GM15510 (cell line): Measurements from ENCODE around the gene MT1F.

ENCODE experiments used
- POLR2A ChIP-seq: IDR thresholded peaks from 3 replicates; pipeline ENCODE4 v1.6.1; 2011; ENCODE audit warnings: borderline replicate concordance; ENCODE audit not compliant: insufficient read length; ENCODE audit errors: extremely low read depth

Gene MT1F

DNA sequence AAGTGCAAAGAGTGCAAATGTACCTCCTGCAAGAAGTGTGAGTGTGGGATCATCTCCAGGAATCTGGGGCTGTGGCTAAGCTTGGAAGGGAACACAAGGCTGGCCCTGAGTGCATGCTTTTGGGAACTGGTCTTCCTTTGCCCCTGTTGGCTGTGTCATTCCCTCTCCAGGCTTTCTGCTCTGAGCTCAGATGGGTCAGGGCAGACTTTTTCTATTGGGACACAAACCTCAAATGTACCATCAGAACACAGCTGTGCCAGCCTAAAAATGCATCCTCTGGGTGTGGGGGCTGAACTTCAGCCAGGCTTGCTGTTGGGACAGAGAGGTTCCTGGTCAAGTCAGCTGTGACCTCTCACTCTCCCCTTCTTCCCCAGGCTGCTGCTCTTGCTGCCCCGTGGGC lies 5.2 kb upstream of the MT1F start:
- no peak for TF ChIP-seq POLR2A

- no peak for TF ChIP-seq POLR2A
Measured at GRCh38 chr16:56653218-56653617, 4.5 kb upstream of the MT1F start.

DNA sequence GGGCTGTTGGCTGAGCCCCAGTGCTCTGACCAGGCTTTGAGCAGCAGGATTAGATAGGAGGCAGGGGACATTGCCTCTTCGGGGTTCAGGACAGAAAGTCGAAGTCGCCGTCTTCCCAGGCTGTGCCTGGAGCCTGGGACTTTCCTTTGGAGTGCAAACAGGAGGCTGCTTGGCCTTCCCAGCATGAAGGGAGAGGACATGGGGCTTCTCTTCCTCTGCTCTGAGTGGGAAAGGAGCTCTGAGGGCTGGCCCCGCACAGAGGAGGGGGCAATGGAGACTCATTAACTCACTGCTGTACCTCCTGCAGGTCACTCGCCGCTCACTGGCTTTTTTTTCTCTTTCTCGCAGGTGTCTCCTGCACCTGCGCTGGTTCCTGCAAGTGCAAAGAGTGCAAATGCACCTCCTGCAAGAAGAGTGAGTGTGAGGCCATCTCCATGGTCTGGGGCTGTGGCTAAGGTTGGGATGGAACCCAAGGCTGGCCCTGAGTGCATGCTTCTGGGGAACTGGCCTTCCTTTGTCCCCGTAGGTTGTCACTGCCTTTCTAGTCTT lies 642 bp downstream of the MT1F start:
- no peak for TF ChIP-seq POLR2A

- no peak for TF ChIP-seq POLR2A
Measured at GRCh38 chr16:56662357-56663354, 4.9 kb downstream of the MT1F start.

GRCh38 chr16:56664506-56664905 lies 6.7 kb downstream of the MT1F start:
- no peak for TF ChIP-seq POLR2A

DNA sequence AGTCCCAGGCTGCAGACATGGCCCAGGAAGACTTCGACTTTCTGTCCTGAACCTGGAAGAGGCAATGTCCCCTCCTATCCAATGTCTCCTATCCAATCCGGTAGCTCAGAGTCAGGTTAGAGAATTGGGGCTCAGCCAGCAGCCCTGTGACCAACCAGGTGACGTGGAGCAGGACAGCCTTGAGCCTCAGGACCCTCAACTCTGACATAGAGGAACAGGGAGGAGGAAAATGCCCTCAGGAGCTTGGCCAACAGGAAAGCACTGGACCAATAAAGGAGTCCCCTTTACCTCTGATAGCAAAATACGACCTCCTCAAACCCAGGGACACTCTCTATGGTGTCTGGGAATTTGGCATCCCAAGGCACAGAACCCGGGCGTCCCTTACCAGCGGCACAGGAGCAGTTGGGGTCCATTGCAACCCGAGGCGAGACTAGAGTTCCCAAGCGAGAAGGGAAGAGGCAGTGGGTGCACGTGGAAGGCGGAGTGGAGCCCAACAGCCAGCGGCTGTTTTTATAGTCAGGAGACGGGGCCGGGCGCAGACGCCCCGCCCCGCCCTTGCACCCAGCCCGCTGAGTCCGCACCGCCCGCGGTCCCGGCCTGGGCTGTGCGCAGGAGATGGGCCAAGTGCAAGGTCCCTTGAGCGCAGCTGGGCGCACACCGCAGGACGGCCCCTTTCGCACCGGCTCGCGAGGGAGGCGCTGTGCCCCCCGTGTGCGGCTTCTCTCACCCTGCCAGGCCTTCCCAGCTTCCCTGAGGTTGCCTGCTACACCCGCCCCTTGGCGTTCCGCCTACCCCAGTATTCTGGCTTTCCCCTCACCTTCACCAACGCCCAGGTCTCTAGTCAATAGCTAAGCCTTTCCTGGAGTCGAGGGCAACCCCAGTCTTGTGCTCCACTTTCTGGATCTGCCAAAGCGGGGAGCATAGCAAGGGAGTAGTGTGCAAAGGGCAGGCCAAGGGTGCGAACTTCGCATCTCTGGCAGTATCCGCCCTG lies 10.1 kb downstream of the MT1F start, which contains the start of gene MT1G:
Gene MT1G (minus strand): TSS at position 485 of the 991 bp plus-strand sequence. CDS start 72 bp downstream, at position 413.
- TF ChIP-seq POLR2A, result no peak

- no peak for TF ChIP-seq POLR2A
Measured at GRCh38 chr16:56669005-56669839, 11.5 kb downstream of the MT1F start, which contains the start of gene MT1H. TSS of gene MT1H (plus strand) at chr16:56669814. CDS start at chr16:56669885, 71 bp downstream.

DNA sequence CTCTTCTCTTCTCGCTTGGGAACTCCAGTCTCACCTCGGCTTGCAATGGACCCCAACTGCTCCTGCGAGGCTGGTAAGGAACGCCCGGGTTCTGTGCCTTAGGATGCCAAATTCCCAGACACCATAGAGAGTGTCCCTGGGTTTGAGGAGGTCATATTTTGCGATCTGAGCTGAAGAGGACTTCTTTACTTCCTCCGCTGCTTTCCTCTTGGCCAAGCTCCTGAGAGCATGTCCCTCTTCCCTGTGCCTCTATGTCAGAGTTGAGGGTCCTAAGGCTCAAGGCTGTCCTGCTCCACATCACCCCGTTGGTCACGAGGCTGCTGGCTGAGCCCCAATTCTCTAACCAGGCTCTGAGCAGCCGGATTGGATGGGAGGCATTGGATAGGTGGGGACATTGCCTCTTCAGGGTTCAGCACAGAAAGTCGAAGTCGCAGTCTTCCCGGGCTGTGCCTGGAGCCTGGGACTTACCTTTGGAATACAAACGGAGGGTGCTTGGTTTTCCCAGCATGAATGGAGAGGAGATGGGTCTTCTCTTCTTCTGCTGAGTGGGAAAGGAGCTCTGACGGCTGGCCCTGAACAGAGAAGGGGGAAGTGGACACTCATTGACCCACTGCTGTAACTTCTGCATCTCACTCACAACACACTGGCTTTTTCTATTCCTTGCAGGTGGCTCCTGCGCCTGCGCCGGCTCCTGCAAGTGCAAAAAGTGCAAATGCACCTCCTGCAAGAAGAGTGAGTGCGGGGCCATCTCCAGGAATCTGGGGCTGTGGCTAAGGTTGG lies 12.3 kb downstream of the MT1F start:
- TF ChIP-seq POLR2A, result no peak

- TF ChIP-seq POLR2A, result no peak
Measured at GRCh38 chr16:56670620-56670934, 12.8 kb downstream of the MT1F start.

GRCh38 chr16:56672761-56673536 lies 15.2 kb downstream of the MT1F start:
- no peak for TF ChIP-seq POLR2A

GRCh38 chr16:56673921-56674320 lies 16.2 kb downstream of the MT1F start:
- TF ChIP-seq POLR2A, result no peak

DNA sequence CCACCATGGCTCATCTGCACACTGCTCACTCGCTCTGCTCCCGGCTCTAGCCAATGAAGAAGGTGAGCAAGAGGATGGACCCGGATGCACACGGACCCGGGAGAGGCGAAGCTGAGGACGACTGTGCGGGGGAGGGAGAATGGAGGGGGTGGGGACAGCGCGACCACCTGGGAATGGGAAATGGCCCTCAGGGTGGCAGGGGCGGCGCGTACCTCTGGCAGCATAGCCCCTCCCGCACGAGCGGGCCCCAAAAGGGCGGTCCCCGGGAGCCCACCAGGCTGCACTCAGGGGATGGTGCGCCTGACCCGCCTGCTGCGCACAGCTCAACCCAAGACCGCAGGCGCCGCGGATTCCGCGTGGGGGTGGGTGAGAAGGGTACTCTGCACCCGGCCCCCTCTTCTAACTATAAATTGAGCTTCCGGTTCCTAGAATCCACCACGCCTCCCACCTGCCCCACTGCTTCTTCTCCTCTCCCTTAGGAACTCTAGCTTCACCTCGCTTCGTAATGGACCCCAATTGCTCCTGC lies 18.0 kb downstream of the MT1F start:
- TF ChIP-seq POLR2A, result no peak
